Measurements from ENCODE around the gene TOGARAM2.

- TF ChIP-seq POLR2A (IDR thresholded peaks at IDR 0.05; ENCODE audit: low read depth, low read length) (no peak), POLR2AphosphoS5 (IDR thresholded peaks at IDR 0.05; ENCODE audit: low read depth, low read length) (no peak), TAF1 (IDR thresholded peaks at IDR 0.05; ENCODE audit: low read depth, low read length) (no peak)
Measured at GRCh38 chr2:29072251-29072650, 91.2 kb downstream of the TOGARAM2 start.

All from GM12891 (cell line).